ENCODE results near the gene FGF11.

FGF11 gene

DNA sequence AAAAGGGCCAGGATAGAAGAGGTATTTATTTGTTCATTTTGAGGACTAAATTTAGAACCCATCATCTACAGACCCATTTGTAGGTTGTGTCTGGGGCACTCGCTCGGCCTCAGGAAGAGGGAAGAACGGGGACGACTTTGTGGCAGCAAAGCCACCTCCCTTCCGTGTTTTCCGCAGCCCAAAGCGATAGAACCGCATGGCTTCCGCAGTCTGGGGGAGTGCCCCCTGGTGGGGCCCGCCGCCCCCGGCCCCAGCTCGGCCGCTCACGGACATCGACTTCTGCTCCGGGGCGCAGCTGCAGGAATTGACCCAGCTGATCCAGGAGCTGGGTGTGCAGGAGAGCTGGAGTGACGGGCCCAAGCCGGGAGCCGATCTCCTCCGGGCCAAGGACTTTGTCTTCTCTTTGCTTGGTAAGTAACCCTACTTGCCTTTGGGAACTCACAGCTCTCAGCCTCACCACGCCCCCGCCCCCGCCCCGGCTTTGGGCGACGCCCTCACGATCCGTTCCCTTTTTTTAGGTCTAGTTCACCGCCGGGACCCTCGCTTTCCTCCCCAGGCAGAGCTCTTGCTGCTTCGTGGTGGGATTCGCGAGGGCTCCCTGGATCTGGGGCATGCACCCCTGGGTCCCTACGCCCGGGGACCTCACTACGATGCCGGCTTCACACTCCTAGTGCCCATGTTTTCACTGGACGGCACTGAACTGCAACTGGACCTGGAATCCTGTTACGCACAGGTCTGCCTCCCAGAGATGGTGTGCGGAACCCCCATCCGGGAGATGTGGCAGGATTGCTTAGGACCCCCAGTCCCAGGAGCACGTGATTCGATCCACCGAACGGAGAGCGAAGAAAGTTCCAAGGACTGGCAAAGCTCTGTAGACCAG, 3.4 kb upstream of the FGF11 start:
- peak; percentile 70 for DNase-seq

DNA sequence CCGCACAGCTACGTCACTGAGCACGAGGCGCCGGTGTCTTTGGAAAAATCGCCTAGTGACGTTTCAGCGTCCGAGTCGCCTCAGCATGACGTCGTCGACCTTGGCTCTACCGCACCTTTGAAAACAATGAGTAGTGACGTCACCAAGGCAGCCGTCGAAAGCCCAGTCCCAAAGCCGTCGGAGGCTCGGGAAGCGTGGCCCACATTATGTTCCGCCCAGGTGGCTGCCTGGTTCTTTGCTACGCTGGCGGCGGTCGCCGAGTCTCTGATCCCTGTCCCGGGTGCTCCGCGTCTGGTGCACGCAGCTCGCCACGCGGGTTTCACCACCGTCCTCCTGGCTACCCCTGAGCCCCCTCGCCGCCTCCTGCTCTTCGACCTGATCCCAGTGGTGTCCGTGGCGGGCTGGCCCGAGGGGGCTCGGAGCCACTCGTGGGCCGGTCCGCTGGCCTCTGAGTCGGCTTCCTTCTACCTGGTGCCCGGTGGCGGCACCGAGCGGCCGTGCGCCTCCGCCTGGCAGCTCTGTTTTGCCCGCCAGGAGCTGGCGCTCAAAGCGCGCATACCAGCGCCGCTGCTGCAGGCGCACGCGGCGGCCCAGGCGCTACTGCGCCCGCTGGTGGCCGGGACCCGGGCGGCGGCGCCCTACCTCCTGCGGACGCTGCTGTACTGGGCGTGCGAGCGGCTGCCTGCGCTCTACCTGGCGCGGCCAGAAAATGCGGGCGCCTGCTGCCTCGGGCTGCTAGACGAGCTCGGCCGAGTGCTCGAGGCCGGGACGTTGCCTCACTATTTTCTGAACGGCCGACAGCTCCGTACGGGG, 2.5 kb upstream of the FGF11 start:
- DNase-seq = no peak

DNA sequence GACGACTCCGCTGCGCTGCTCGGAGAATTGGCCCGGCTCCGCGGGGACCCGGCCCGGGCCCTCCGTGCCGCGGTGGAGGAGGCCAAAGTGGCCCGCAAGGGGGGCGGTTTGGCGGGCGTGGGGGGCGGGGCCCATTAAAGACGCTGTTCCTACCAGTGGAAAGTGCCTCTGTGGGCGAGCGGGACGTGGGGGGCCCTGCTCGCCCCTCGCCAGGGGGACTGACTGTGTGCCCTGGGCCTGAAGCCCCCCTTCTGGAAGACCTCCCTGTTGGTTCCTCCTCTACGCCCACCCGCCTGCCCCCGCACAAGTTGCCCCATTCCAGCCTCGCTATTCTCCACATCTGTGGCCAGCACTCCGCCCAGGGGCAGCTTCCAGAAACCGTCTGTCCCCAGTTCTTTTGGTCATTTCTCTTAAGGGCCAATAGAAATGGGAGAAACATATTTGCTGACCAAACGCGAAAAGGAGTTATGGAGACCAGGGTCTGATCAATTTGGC, 1.9 kb upstream of the FGF11 start:
- DNase-seq = no peak

DNA sequence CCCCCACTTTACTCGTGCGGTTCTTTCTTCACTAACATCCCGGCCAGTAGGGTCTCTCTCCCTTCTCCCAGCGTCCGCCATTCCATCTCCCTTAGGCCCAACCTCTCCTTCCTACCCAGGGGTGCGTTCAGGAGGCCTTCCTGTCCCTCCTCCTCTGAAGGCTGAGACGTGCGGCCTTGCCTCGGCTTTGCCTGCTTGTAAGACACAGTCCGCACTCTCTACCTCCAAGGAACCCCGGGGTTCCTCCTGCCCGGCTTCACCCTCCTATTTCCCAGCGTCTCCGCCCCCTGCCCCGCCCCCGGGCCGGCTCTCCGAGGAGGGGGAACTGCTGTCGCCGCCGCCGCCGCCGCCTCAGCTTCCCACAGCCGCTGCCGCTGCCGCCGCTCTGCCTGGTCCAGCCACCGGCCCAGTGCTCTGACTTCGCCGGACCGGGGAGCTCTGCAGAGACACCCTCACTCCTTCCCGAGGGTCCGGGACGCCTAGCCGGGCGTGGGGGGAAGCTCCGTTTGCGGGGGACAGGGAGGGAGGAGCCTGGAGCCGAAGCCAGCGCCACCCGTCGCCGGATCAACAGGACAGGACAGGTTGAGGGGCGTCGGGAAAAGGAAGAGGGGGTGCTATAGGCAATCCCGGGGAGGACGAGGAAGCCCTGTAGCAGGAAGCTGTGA, 1.2 kb upstream of the FGF11 start:
- no peak for DNase-seq

DNA sequence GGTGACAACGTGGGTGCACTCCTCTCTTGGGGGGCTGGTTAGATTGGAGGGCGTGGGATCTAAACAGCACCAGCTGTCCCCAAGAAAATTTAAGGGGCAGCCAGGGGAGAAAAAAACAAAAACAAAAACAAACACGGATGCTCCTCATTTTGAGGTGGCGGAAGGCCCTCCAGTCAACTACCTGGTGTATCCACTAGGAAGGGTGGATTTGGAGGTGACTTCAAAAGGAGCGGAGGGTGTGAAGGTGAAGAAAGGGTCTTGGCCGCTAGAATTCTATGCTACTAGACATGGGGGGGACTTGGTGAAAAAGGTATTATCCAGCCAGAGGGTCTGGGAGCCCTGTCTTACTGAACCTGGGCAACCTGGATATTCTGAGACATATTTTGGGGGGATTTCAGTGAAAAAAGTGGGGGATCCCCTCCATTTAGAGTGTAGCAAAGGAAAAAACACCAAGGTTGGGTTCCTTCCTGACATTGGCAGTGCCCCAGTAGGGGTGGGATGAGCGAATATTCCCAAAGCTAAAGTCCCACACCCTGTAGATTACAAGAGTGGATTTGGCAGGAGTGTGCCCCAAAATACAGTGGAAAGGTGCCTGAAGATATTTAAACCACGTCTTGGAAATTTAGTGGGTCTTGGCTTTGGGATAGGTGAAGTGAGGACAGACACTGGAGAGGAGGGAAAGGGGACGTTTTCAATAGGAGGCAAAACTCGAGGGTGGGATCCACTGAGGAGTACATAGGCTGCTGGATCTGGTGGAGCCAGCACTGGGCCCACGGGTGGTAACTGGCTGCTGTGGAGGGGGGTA, 454 bp upstream of the FGF11 start:
- no peak for DNase-seq

DNA sequence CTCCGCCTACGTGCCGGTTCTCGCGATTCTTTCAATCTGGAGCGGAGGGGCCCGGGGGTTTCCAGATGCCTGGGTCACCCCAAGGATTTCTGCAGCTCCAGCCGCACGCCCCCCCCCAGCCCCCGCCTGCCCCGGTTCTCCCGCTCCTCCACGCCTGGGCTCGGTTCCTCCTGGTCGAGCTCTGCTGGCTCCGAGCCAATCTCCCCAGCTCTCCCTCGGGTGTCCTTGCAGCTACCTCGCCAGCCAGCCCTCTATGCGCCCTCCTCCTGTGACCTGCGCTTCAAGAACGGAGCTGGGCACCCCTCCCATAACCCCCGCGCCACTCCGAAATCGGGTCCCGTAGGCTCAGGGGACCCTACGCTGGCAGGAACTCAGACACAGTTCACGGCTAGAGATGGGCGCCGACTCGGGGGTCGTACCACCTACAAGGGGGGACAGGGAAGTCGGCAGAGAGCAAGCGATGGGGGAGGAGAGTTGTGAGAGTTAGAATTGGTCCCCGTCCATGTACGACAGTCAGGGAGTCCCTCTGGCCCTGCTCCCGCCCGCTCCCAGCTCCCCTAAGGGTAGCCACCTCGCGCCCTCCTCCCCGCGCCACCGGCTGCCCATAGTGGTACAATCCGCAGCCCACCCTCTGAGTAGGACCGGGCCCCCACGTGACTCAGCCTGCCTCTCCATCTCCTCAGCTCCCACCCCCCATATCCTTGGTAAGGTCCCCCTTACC, 961 bp downstream of the FGF11 start:
- no peak for DNase-seq

DNA sequence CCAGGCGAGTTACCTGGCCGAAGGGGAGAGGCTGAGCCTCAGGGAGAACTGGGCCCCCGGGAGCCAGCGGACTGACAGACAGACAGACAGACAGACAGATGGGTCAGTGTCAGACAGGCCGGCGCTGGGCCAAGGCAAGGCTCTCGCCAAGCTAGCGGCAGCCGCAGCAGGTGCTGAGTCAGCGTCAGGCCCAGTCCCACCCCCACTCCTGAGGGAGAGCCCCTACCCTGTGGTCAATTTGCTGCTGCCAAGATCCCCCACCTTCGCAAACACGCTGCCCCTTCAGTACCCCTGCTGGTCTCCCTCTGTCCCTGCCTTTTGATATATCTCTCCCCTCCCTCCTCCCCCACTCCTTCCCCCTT, 1.5 kb downstream of the FGF11 start:
- no peak for DNase-seq

DNA sequence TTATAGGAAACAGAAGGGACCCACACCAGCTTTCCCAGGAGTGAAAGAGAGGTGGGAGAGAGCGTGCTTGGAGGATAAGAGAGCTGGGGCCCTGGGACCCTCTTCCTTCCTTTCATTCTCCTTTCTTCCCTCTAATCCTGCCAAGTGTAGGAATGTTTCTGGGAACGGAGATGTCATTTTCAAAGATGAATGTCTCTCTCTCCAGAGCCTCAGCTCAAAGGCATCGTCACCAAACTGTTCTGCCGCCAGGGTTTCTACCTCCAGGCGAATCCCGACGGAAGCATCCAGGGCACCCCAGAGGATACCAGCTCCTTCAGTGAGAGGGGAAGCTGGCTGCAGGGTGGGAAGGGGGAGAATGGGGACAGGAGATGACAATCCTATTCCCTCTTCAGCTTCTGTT, 2.0 kb downstream of the FGF11 start:
- DNase-seq = no peak

DNA sequence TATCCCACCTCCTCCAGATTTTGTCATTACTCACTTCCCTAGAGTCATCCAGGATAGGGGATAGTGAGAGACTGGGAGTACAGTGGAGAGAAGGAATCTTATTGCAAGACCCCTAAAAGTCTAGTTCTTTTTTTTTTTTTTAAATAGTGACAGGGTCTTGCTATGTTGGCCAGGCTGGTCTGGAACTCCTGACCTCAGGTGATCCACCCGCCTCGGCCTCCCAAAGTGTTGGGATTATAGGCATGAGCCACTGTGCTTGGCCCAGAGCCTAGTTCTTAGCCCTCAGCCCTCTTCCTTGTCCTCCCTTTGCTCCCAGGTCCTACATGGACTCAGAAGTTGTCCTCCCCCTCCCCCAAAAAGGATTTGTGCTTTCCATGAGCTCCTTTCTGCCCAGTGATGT, 2.8 kb downstream of the FGF11 start:
- no peak for DNase-seq

DNA sequence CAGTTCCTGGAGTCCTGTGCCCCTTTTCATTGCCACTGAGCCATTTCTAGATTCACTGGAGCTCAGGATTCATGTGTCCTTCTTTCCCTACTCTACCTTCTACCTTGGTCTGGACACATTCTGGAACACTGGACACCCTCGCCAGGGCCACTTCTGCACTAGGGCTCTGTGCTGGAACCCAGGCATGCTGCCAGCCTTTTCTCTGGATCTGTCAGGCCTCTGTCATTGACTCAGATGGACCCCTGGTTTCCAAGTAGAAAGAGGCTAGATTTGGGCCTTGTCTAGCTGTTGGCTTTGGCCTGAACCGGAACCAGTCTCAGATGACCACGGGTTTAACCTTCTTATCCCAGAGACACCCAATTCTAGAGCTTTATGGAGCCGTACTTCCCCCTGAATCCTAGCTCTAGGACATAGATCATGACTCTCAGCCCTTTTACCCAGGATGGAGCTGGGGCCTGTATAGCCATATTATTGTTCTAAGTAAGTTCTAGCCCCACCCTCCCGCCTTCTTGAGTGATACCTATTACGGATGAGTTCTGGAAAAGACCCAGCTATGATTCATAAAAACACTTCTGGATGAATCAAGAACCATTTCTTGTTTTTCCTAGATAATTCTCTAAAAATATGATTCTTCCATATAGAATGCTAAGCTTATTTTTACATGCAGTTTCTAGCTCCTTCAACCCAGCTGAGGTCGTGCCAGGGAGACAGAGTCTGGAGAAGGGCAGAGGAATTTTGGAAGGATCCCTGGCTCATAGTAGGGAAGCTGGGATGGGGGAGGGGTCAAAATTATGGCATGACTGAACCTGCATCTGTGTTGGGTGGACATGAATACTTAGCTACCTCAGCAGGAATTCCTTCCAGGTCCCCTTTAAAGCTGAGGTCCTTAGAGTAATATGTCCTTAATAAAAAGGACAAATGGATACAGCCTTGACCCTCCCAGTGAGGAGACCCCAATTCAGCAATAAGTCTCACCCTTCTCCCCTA, 4.5 kb downstream of the FGF11 start:
- no peak for DNase-seq

DNA sequence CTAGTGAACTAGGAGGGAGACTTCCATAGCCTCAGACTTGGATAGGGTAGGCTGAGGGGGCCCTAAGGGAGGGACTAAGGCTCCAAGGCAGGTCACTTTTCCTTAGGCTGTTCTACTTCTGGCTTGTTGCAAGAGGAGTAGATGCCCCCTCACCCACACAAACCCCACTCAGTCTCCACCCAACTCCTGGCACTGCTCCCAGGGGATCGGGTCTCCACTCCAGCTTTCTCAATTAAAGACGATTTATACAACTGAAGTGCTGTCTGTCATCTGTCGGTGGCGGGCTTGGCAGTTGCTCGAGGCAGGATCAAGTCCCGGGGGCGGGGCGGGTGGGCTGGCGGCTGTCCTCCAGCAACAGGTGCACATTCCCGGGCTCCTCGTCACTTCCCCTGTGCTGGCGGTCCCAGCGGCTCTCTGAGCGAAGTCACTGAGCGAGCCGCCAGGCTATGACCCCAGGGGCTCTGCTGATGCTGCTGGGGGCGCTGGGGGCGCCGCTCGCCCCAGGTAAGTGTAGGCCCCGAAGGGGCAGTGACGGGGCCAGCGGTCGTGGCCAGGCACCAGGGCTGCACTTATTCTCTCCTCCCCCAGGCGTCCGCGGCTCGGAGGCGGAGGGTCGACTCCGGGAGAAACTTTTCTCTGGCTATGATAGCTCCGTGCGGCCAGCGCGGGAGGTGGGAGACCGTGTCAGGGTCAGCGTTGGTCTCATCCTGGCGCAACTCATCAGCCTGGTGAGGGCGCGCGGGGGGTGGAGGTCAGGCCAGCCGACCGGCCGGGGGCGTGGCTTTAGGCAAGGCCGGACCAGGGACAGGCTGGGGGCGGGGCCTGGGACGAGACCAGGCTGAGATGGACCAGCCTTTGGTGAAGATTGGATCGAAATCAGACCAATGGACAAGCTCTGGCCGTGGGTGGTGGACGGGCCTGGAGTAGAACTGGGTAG, 5.6 kb downstream of the FGF11 start, which contains the start of gene CHRNB1:
TSS of gene CHRNB1 (plus strand) at position 380 of the 937 bp plus-strand sequence. CDS start at position 447, 67 bp downstream.
- DNase-seq = no peak

DNA sequence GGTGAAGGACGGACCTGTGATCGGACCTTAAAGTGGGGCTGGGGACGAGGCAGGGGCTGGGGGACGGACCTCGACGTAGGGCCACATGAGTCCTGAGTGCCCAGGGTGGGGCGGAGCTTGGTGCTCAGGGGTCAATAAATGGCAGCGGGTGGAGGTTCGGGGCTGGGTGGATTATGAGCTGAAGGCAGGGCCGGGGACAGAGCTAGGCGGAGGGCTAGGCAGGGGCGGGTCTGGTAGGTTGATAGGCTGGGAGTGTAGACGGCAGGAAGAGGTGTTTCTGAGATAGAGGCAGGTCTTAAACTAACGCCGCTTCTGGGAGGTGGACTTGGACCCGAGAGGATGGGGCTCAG, 6.3 kb downstream of the FGF11 start:
- no peak for DNase-seq

DNA sequence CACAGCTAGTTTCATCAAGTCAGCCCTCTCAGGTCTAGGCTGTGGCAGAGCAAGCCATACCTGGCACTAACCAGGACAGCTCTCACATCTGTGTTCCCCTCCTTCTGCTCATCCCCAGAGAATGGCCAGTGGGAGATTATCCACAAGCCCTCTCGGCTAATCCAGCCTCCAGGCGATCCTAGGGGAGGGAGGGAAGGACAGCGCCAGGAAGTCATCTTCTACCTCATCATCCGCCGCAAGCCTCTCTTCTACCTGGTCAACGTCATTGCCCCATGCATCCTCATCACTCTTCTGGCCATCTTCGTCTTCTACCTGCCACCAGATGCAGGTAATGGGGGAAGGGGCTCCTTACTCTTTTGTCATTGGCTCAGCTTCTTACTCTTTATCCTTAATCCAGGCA, 9.1 kb downstream of the FGF11 start:
- no peak for DNase-seq

DNA sequence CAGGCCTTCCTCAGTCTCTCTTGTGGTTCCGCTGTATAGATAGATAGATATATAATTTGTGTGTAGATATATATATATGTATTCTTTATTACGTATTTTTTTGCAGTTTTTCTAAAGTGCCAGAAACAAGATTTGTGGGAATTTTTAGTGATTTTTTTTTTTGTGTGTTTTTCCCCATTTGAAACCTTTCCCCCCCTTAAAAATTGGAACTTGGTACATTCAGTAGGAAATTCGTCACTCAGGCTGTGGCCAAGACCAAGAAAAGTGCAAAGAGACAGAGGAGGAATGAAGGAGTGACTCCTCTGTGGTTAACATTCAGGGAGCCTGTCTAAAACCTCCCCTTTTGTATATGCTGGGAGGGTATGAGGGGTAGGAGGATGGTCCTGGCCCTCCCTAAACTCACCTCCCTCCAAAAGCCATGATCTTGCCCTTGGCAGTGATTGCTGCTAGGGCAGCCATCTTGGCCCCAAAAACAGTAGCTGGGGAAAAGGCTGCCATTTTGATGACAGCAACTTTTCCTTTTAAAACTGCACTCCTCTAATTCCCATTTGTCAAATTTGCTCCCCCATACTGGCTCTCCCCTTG, 20.7 kb downstream of the FGF11 start:
- DNase-seq = no peak

DNA sequence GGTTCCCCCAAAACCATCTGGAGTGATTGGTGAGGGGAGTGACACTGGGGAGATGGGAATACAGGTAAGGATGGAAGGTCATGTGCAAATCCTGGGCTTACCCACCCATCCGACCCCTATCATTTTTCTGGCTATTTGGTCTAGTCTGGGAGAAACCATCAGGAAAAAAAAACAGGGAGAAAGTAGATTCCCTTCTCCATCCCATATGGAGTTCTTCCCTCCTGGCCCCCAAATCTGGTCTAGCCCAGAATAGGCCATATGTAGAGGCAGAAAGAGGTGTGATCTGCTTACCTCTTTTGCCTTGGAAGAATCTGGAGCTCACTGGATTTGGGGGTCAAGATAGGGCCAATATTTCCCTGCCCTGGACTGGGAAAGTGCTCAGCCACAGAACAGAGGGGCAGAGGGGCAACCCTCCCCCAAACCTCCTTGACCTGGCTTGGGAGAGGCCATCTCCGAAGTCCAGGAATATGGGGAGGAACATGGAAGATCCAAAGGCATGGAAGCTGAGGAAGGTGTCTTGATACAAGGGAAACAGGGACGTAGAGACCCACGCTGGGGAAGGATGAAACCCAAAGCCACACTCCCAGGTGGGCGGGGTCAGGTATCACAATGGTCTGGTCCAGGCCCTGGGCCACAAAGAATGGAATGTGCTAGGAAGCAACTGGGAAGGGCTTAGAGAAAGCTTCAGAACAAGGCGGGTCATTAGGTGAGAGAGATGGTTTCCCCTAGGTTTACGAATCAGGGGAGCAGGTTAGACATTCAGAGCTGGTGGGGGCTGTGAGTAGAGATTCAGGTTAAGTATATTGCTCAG, 21.7 kb downstream of the FGF11 start:
- DNase-seq = no peak

DNA sequence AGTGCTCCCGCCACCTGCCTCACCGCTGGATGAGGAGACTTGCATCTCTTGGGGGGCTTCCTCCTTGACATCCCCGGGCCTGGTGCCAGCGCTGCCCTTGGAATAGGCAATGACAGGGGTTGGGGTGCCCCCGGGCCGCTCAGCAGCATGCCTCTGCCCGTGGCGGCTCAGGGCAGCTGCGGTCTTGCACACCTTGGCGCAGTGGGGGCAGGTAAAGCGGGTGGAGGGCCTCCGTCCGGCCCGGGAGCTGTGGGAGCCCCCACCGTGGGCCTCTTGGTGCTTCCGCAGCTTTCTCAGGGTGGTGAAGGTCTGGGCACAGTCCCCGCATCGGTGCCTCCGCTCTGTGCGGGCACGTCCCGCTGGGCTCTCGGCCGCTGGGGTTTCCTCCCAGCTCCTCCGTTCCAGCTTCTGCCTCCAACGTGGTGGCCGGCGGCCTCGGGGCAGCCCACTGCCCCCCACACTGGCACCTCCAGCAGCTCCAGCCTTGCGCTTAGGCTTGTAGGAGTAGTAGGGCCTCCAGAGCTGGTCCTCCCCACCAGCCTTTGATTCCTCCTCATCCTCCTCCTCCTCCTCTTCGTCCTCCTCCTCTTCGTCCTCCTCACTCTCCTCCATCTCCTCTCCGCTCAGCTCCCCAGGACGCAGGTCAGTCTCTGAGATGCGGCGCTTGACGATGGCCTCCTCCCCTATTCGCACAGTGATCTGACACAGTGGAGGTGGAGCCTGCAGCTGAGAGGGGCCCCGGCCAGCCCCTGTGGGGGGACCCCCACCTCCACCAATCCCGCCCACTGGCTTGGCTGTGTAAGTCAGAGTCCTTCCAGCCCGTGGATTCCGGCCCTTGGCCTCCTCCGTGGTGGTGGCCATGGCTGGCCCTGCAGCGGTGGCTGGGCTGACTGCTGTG, 23.4 kb downstream of the FGF11 start:
- no peak for DNase-seq

DNA sequence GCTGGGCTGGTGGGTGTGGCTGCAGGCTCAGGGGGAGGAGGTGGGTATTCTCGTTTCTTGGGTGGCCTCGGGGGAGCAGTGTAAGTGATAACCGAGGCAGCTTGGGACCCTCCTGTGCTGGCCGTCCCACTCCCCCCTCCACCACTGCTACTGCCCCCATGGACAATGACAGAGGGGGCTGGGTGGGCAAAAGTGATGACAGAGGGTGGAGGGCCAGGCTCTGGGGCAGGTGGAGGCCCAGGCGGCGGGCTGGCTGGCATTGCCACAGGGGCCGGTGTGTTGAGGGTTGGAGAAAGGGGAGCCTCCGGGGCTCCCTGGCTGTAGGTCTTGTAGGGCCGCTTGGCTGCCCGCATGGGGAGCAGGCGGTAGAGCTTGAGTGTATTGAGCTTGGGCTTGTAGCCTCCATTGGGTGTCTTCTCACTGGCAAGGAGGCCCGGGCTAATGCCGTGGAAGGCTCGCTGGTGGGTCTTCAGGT, 24.1 kb downstream of the FGF11 start:
- DNase-seq = no peak
